ENCODE results near the gene SLC16A4.

The SLC16A4 gene

DNA sequence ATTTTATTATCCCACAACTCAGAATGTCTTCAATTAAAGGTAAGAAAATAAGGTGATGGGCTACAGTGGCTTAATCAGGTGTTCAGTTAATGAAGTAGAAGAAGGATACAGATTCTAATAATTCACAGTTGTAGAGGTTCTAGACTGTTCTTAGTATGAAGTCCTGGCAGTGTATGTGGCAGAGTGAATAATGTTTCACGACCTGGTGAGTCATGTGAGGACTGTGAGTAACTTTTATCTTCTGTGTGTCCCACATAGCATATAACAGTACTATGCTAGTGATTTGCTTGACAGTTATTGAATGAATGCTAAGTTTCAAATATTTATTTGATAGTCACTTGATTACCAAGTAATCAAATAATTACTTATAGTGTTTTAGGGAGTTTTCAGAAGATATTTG, 20.0 kb downstream of the SLC16A4 start:
- no peak for DNase-seq (ENCODE audit: low read depth, low spot score)
- H3K27ac ChIP-seq, result no peak overlapping the region

DNA sequence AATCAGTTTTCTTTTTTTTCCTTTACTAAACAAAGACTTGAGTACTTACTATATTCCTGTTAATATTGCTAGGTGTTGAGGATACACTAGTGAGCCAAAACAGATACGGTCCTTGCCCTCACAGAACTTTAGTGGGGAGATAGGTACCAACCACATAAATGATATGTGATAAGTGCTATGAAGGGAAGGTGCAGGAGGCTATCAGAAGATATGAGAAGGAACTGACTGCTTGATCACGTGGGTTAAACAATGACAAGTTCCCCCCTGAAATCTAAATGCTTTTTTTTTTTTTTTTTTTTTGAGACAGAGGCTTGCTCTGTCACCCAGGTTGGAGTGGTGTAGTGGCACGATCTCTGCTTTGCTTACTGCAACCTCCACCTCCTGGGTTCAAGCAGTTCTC, 26.6 kb downstream of the SLC16A4 start:
- DNase-seq (ENCODE audit: low read depth, low spot score), result no peak
- no peak overlapping the region for H3K27ac ChIP-seq

DNA sequence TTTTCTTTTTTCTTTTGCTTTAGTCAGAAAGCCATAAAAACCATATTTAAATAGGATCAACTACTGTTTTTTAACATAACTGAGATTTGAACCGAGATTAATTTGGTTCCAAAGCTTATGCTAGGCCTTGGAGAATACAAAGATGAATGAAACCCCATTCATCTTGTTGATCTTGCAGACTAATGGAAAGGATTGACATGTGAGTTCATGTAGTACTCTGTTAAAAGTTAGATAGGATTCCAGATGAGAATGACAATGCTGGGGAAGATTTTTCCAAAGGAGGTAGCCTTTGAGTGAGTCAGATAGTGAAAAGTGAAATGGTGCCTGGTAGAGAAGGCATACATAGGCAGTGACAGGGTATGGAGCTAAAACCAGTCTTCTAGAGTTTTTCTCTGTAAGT, 29.0 kb downstream of the SLC16A4 start:
- H3K27ac ChIP-seq, result no peak overlapping the region
- no peak for DNase-seq (ENCODE audit: low read depth, low spot score)

DNA sequence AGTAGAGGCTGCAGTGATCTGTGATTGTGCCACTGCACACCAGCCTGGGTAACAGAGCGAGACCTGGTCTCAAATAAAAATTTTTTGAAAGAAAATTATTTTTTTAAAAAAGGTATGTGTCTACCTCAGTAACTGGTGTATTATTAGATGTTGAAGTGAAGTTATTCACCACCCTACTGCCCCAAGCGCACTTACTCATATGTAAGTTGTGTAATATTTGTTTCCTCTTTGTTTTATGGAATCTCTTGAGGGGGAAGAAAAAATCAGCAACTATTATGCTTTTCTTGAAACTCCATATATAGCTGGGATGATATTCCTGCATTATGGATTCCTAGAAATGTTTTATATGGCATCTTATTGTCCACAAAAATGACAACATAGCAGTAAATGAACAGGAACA, 30.4 kb downstream of the SLC16A4 start:
- no peak overlapping the region for H3K27ac ChIP-seq
- no peak for DNase-seq (ENCODE audit: low read depth, low spot score)

DNA sequence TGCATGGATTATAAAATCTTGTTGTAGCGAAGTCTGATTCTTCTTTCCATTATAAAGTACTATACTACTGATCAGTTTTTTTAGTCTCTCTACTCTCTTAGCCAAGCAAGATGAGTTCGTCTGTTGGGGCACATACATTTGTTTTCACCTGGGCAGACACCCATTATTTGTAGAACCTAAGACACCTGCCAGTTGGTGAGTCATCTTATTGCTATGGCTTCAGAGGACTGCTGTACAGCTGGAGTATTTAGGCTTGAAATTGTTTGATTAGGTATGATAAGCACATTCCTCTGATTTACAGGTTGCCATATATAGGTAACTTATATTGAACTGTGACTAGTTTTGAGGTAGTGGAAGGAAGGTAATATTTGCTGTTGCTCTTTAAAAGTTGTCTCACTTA, 34.4 kb downstream of the SLC16A4 start:
- no peak overlapping the region for H3K27ac ChIP-seq
- peak; percentile 10 for DNase-seq (ENCODE audit: low read depth, low spot score)

DNA sequence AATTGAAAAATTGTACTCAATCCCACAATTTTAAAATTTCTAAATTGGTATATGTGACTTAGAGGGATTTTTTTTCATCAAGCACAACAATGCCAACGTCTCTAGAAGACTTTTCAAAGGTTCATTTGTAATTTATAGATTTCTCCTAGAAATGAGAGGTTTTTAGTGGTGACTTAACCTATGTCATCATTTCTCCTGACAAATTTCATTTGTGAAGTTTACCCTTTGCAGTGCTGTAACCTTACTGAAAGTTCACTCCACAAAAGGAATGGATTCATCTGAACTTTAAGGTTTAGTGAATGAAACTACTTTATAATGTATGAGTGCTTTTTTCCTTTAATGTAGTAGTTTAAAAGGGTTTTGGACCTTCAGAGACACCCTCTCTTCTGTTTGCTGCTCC, 35.5 kb downstream of the SLC16A4 start:
- H3K27ac ChIP-seq, result no peak overlapping the region
- DNase-seq (ENCODE audit: low read depth, low spot score), result no peak

DNA sequence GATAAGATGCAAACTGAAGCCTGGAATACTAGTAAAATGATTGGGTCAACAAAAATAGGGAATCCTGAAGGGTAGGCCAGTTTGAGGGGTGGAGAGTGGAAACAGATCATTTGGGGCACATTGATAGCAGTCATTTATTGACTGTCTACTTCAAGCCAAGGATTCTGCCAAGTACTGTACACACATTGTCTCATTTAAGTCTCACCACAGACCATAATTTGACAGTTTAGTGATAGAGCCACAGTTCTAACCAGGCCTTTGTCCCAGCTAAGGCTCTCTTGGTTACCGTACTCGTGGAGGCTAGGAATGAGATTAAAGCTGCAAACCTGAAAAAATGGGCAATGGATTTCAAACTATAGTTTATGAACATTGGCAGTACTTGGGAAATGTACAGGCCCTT, 40.5 kb downstream of the SLC16A4 start:
- H3K27ac ChIP-seq, result no peak overlapping the region
- no peak for DNase-seq (ENCODE audit: low read depth, low spot score)

DNA sequence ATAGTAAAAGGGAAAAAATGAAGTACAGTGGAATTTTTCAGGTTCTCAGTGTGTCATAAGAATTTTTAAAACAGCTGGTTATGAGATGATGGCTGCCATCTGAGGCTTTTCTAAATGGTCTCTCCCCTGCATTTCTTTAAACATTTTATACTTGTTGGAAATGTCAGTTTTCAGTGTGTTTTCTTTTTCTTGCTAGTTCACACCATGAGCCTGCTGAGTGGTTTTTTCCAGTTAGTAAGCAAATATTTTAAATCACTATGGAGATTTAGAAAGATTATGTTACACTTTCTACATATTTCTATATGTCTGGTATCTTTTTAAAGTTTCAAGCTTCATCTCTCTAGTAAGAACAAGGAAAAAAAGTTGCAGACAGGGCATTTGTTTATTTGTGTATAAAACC, 42.1 kb downstream of the SLC16A4 start:
- H3K27ac ChIP-seq, result no peak overlapping the region
- no peak for DNase-seq (ENCODE audit: low read depth, low spot score)

DNA sequence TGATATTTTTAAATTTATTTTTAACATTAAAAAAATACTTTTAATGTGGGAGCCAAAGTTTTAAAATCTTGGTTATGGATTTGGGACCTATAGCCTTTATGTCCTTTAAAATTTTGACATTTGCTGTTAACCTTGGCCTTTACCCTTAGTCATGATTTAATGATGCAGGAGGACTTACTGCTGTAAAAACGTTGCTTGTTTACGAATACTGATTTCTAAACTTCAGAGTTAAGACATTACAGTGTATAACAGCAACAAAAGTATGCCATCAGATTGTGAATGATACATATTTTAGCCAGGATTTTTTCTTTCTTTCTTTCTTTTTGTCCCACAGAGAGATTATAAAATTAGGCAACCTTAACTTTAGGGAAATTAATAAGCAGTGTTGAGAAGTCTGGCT, 42.8 kb downstream of the SLC16A4 start:
- no peak overlapping the region for H3K27ac ChIP-seq
- DNase-seq (ENCODE audit: low read depth, low spot score), result no peak

DNA sequence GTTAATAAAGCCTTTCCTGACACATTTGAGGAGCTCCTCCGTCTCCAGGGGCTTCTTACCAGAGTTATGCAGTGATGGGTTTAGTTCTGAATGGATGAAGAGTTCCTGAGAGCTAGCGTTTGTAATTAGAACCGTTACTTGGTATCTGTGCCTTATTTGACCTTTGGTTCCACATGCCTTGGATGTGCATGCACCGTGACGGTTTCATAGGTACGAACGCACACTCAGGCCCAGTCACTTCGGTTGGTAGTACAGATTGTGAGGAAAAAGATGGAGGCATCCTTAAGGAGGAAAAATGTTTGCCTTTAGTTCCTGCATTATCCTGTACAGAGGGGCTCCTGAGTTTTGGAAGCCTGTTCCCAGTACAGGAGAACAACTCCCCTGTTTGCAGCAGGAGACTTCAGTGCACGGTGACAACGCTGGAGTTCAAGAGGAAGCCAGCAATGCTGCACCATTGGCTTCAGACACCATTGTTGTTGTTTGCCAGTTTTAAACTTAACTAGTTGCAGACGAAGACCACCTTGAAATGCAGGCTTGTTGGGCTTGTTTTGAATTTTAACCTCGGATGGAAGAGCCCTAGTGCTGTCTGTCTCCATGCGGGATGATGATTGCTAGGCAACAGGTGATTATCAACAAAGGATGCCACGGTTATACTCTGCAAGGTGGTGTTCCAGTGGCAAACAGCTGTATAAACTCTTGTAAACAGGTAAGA, 43.5 kb downstream of the SLC16A4 start:
- no peak for DNase-seq (ENCODE audit: low read depth, low spot score)
- H3K27ac ChIP-seq, result no peak overlapping the region

DNA sequence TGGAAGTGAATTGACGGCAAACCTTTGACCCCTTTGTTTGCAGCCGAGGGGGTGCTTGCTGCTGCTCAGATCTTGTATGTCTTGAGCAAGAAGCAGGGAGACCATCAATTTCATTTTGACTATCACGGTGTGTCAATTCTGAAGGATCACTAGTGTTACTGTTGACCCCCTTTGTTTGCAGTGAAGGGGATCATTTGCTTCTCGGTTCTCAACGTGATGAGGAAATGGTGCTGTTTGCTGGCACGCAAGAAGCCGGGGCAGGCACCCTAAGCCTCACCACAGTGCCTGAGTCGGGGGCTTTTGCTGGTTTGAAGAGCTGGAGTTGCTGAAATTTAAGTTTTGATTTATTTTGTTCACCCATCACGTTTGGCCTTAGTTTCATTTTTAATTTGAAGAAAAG, 44.1 kb downstream of the SLC16A4 start:
- H3K27ac ChIP-seq, result no peak overlapping the region

DNA sequence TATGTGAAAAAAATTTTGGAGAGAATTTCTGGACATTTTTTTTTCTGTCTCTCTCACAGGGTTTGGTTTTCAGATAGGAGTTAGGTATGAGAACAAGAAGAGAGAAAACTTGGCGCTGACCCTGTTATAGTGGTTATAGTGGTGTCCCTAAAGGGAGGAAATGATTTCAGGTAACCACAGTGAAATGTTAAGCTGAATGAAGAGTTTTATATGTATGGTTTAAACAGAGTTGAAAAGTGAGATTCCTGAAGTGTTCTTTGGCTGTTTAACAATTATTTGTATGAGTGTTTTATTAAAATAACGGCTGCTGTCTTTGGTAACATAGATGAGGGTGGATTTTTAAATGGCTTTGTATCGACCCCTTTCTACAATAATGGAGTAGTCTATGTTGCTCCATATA, 45.3 kb downstream of the SLC16A4 start:
- H3K27ac ChIP-seq, result no peak overlapping the region
- no peak for DNase-seq (ENCODE audit: low read depth, low spot score)

More for the DNA sequence above, 44.1 kb downstream of the SLC16A4 start:
- DNase-seq (ENCODE audit: low read depth, low spot score), result no peak

DNA sequence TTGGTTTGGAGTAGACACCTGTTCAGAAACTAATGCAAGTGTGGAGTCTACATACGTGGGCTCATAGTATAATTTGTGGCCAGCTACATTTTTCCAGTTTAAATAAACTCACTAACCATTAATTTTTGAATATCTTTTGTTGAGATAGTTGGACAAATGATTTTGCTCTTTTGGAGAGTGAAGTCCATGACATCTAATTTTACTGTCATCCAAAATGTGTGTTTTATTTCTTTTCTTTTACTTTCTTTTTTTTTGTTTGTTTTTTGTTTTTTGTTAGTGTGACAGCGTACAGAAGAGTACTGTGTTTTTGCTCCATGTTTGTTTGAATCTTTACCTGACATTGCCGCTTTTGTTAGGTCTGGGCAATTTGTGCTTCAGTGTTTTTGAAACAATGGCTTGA, 46.7 kb downstream of the SLC16A4 start:
- no peak overlapping the region for H3K27ac ChIP-seq

DNA sequence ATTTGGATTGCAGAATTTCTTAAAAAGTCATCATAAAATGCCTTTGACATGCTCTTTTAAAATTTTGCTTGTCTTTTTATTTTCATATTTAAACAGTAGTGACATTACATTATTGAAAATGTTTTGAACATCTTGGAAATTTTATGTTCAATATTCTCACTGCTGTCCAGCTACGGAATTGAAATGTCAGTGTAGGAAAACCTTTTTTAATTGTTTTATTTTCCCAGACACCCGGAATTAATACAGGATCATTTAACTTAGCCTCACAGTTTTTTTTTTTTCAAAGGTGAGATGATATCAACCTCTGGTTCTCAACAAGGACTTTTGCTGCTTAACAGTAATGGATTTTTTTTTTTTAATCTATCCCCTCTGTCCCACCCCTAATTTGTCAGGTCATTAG, 47.6 kb downstream of the SLC16A4 start:
- H3K27ac ChIP-seq, result no peak overlapping the region
- no peak for DNase-seq (ENCODE audit: low read depth, low spot score)

More for the DNA sequence above, 46.7 kb downstream of the SLC16A4 start:
- no peak for DNase-seq (ENCODE audit: low read depth, low spot score)

DNA sequence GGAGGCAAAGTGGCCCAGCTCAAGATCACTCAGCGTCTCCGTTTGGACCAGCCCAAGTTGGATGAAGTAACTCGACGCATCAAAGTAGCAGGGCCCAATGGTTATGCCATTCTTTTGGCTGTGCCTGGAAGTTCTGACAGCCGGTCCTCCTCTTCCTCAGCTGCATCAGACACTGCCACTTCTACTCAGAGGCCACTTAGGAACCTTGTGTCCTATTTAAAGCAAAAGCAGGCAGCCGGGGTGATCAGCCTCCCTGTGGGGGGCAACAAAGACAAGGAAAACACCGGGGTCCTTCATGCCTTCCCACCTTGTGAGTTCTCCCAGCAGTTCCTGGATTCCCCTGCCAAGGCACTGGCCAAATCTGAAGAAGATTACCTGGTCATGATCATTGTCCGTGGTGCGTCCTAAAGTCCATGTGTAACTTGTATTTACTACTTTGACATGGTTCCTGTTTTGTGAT, 48.9 kb downstream of the SLC16A4 start:
- no peak for DNase-seq (ENCODE audit: low read depth, low spot score)

DNA sequence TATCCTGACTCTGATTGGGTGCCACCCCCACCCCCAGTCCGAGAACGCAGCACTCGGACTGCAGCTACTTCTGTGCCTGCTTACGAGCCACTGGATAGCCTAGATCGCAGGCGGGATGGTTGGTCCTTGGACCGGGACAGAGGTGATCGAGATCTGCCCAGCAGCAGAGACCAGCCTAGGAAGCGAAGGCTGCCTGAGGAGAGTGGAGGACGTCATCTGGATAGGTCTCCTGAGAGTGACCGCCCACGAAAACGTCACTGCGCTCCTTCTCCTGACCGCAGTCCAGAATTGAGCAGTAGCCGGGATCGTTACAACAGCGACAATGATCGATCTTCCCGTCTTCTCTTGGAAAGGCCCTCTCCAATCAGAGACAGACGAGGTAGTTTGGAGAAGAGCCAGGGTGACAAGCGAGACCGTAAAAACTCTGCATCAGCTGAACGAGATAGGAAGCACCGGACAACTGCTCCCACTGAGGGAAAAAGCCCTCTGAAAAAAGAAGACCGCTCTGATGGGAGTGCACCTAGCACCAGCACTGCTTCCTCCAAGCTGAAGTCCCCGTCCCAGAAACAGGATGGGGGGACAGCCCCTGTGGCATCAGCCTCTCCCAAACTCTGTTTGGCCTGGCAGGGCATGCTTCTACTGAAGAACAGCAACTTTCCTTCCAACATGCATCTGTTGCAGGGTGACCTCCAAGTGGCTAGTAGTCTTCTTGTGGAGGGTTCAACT, 49.5 kb downstream of the SLC16A4 start:
- DNase-seq (ENCODE audit: low read depth, low spot score), result no peak
- no peak overlapping the region for H3K27ac ChIP-seq

More for the DNA sequence above, 48.9 kb downstream of the SLC16A4 start:
- H3K27ac ChIP-seq, result no peak overlapping the region

DNA sequence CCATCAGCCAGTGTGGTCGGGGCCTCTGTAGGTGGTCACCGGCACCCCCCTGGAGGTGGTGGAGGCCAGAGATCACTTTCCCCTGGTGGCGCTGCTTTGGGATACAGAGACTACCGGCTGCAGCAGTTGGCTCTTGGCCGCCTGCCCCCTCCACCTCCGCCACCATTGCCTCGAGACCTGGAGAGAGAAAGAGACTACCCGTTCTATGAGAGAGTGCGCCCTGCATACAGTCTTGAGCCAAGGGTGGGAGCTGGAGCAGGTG, 50.7 kb downstream of the SLC16A4 start:
- peak overlapping the region; percentile 95 for H3K27ac ChIP-seq
- no peak for DNase-seq (ENCODE audit: low read depth, low spot score)

DNA sequence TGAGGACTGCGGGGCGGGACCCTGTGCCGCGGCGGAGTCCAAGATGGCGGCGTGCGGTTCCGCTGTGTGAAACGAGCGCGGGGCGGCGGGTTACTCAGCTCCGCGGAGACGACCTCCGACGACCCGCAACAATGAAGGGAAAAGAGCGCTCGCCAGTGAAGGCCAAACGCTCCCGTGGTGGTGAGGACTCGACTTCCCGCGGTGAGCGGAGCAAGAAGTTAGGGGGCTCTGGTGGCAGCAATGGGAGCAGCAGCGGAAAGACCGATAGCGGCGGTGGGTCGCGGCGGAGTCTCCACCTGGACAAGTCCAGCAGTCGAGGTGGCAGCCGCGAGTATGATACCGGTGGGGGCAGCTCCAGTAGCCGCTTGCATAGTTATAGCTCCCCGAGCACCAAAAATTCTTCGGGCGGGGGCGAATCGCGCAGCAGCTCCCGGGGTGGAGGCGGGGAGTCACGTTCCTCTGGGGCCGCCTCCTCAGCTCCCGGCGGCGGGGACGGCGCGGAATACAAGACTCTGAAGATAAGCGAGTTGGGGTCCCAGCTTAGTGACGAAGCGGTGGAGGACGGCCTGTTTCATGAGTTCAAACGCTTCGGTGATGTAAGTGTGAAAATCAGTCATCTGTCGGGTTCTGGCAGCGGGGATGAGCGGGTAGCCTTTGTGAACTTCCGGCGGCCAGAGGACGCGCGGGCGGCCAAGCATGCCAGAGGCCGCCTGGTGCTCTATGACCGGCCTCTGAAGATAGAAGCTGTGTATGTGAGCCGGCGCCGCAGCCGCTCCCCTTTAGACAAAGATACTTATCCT, 51.2 kb downstream of the SLC16A4 start:
- DNase-seq (ENCODE audit: low read depth, low spot score), result no peak
- H3K27ac ChIP-seq, result peak overlapping the region; percentile 95

DNA sequence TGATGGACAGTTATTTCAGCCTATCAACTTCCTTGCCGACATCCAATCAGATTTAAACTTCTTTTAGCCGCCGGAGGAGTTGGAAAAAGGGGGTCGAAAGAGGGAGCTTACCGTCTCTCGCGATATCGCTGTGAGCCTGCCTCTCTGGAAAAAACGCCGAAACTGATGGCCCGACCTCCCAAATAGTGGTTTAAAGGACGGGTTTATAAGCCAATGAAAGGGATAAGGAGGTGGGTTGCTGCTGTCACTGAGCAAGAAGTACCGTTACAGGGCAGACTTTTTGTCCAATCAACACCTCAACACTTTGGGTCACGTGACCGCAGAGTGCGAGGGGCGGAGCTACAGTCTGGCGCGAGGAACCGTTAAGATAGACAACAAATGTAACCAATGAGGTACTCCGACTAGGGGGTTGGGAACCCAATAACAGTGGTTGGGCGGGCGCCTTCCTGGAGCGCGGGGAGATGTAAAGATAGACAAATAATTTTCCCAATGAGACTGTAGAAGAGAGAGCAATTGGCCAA, 51.9 kb downstream of the SLC16A4 start, which contains the start of gene RBM15:
Gene RBM15, plus strand, starts transcription at position 492 of the 521 bp plus-strand sequence. Its CDS starts 29 bp downstream, at position 521.
- peak; percentile 100 for DNase-seq (ENCODE audit: low read depth, low spot score)
- H3K27ac ChIP-seq, result peak within 1 kb of the TSS; percentile 95

DNA sequence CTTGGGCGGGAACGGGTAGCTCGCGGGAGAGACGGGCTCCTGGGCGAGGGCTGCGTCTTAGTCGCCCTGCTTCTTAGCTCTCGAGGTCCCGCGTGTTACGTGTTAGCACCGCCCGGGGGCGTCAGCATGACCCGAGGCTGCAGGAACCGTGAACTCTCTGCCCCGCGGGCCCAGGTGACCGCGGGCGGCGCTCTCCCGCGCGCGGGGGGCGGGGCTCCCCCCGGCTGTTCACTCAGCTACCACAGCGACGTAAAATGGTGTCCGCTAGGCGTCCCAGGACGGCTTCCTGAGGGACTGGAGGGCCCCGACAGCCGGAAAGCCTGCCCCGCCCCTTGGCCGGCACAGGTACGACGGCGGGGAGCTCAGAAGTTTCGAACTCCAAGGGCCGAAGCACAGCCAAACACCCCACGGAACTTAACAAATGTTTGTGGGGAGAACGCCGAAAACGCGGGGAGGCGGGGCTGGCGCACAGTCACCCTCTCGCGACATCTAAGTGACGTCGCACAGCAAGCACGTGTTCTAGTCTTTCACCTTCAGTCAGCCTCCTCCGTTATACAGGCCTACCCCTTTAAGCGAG, 52.4 kb downstream of the SLC16A4 start:
- H3K27ac ChIP-seq, result peak overlapping the region; percentile 95
- peak; percentile 8 for DNase-seq (ENCODE audit: low read depth, low spot score)

All from epithelial cell of prostate (primary cell).